Measurements from ENCODE around the gene STAM. TPM values are rescaled to one million over a fixed set of nuclear protein-coding genes. Genes with fewer than 3 reads are reported as not detected.

STAM gene
- total RNA-seq, 1 experiment from 2014 or later, result 29.3 TPM

GRCh38 chr10:17725703-17726102 lies 81.8 kb downstream of the STAM start:
- no peak overlapping the region for H2BK15ac ChIP-seq (ENCODE audit: low read depth, low read length)
- Mint-ChIP-seq H3K27me3 (ENCODE audit: low read depth) (no peaks in the 10 kb centered on the region), H3K4me3 (no peak overlapping the region), H3K36me3 (ENCODE audit: insufficient read depth in 1 of 3, low read depth in 3 of 3) (peaks cover 19 to 24% (median 21%) of the 10 kb centered on the region in 3 experiments), H3K27ac (no peak overlapping the region), H3K9me3 (peaks cover 13 to 15% of the 10 kb centered on the region in 2 experiments), H3K4me1 (no peaks in the 10 kb centered on the region)
- no peak overlapping the region for H3K18ac ChIP-seq (ENCODE audit: insufficient read length, low read depth, low read length)
- WGBS (ENCODE audit: extremely low coverage, insufficient read length, low lambda C conversion rate), result no CpG with 5 or more reads among the region's 7 CpGs
- no peak overlapping the region for H3K23ac ChIP-seq (ENCODE audit: insufficient read length, low read depth, low read length)
- H4K5ac ChIP-seq (ENCODE audit: insufficient read length, low read depth, low read length), result no peak overlapping the region
- no peak overlapping the region for H3K56ac ChIP-seq (ENCODE audit: insufficient read length, low read depth, low read length)
- H4K91ac ChIP-seq (ENCODE audit: insufficient read length, low read depth, low read length), result no peak overlapping the region
- no peak overlapping the region for H2BK12ac ChIP-seq (ENCODE audit: insufficient read length, low read depth, low read length)
- H3K4me1 ChIP-seq (ENCODE audit: insufficient read depth, low read length), result no peaks in the 10 kb centered on the region
- no peaks in the 10 kb centered on the region for H3K79me1 ChIP-seq (ENCODE audit: insufficient read depth, low read depth, low read length, poor library complexity, severe bottlenecking)
- no peak overlapping the region for H3K14ac ChIP-seq (ENCODE audit: insufficient read depth, low read length)
- H3K23me2 ChIP-seq (ENCODE audit: insufficient read length, low read depth, low read length, poor library complexity, severe bottlenecking), result no peaks in the 10 kb centered on the region
- DNase-seq, result no peak
- no peak for TF ChIP-seq CTCF (conservative IDR thresholded peaks at IDR 0.05)
- no peak overlapping the region for H2AFZ ChIP-seq (ENCODE audit: low read length)
- no peak overlapping the region for H4K8ac ChIP-seq (replicated peaks; ENCODE audit: insufficient read length, low read depth, low read length)
- H2BK120ac ChIP-seq (ENCODE audit: low read depth, low read length, poor library complexity, severe bottlenecking), result no peak overlapping the region
- no peak overlapping the region for H3K4ac ChIP-seq (ENCODE audit: low read depth, low read length)
- no peaks in the 10 kb centered on the region for H3K79me2 ChIP-seq (ENCODE audit: insufficient read depth, low read length)
- H3T11ph ChIP-seq (ENCODE audit: low read length), result no peak overlapping the region
- no peak overlapping the region for H2BK5ac ChIP-seq (ENCODE audit: insufficient read length, low read length)
- H2BK20ac ChIP-seq (ENCODE audit: low read depth, low read length, poor library complexity, severe bottlenecking), result no peak overlapping the region
- H3K27ac ChIP-seq (ENCODE audit: insufficient read length, low read depth, low read length), result no peak overlapping the region
- H3K4me2 ChIP-seq (ENCODE audit: insufficient read depth, insufficient read length, low read length), result no peak overlapping the region
- no peaks in the 10 kb centered on the region for H4K20me1 ChIP-seq (ENCODE audit: control insufficient read depth, insufficient read depth, insufficient read length)
- no peak overlapping the region for H3K9ac ChIP-seq (ENCODE audit: extremely low read depth, insufficient read length, low read length)
- H3K9me3 ChIP-seq (ENCODE audit: control insufficient read depth, low read depth, low read length), result no peaks in the 10 kb centered on the region
- no peak overlapping the region for H2AK5ac ChIP-seq (ENCODE audit: insufficient read length, low read length)
- H3K27me3 ChIP-seq (ENCODE audit: insufficient read depth, low read length), result no peaks in the 10 kb centered on the region

Data from H9 (cell line).